HL-60 (cell line): ENCODE measurements around the gene HYPK.
"Not testable (repeated sequence)": the region's sequence is repeated elsewhere in the genome, so short reads cannot be mapped to it uniquely, and the experiment has no call there.

Experiments used
- DNase-seq, 2 experiments: peaks; one replicate each; pipeline ENCODE4 v3.0.0-alpha.2; 2010 to 2020; ENCODE audit warnings: low read depth in 1 of 2, low spot score in 1 of 2
- H3K27ac ChIP-seq: fragments of 250-450 bp; sonication (Bioruptor Pico); replicated peaks from 2 replicates; pipeline ENCODE4 v1.5.1; 2020; ENCODE audit warnings: mild to moderate bottlenecking, moderate library complexity
- H3K27me3 ChIP-seq: fragments of 250-450 bp; sonication (Bioruptor Pico); 2 replicates; pipeline ENCODE4 v1.5.1; 2021; ENCODE audit warnings: mild to moderate bottlenecking, moderate library complexity; ENCODE audit not compliant: insufficient read depth, poor library complexity, severe bottlenecking
- H3K4me3 ChIP-seq: replicated peaks from 2 replicates; pipeline ENCODE4 v1.5.1; 2011; ENCODE audit warnings: mild to moderate bottlenecking, control low read depth, low read length; ENCODE audit not compliant: insufficient read depth
- CTCF ChIP-seq: IDR thresholded peaks from one replicate; pipeline ENCODE4 v1.5.1; 2011; ENCODE audit warnings: low read length, control low read depth, inconsistent platforms; ENCODE audit not compliant: insufficient read depth
- GABPA ChIP-seq: IDR thresholded peaks from 2 replicates; pipeline ENCODE4 v1.6.1; 2012; ENCODE audit warnings: low read depth
- POLR2AphosphoS5 ChIP-seq: IDR thresholded peaks from 2 replicates; pipeline ENCODE4 v1.6.1; 2012; ENCODE audit warnings: low read depth
- REST ChIP-seq: IDR thresholded peaks from 2 replicates; pipeline ENCODE4 v1.6.1; 2012; ENCODE audit warnings: low read depth; ENCODE audit not compliant: insufficient replicate concordance
- SPI1 ChIP-seq: IDR thresholded peaks from 2 replicates; pipeline ENCODE4 v1.6.1; 2012; ENCODE audit warnings: low read depth, mild to moderate bottlenecking, borderline replicate concordance

Gene HYPK

GRCh38 chr15:43799945-43800285 lies 484 bp upstream of the HYPK start, which contains the start of gene SERINC4:
SERINC4 (minus strand) TSS chr15:43800220; CDS start chr15:43799986, 234 bp downstream.
- TF ChIP-seq POLR2AphosphoS5 (no peak), REST (no peak), GABPA (no peak), SPI1 (no peak)
- H3K27ac ChIP-seq: peak within 1 kb of the TSS; percentile 80
- H3K27me3 ChIP-seq: no peaks in the 10 kb centered on the region
- peak within 1 kb of the TSS; percentile 98 for H3K4me3 ChIP-seq
- DNase-seq: no peak

- H3K27me3 ChIP-seq, DNase-seq, H3K27ac ChIP-seq, H3K4me3 ChIP-seq: not testable (repeated sequence)
These were observed 2.3 kb downstream of the HYPK start for GRCh38 chr15:43802676-43803075.

GRCh38 chr15:43808435-43808950 lies 8.1 kb downstream of the HYPK start:
- Histone ChIP-seq H3K27me3 (no peaks in the 10 kb centered on the region), H3K4me3 (no peak overlapping the region), H3K27ac (no peak overlapping the region)
- no peak for TF ChIP-seq SPI1
- no peak for TF ChIP-seq CTCF
- TF ChIP-seq REST: no peak
- TF ChIP-seq POLR2AphosphoS5: no peak
- TF ChIP-seq GABPA: no peak
- DNase-seq: no peak

GRCh38 chr15:43808960-43809678 lies 8.7 kb downstream of the HYPK start:
- Histone ChIP-seq H3K27me3 (no peaks in the 10 kb centered on the region), H3K27ac (peak overlapping the region; percentile 29), H3K4me3 (no peak overlapping the region)
- no peak for TF ChIP-seq GABPA
- no peak for TF ChIP-seq POLR2AphosphoS5
- TF ChIP-seq SPI1: peak; percentile 93
- no peak for DNase-seq

- H3K27ac ChIP-seq, H3K27me3 ChIP-seq, H3K4me3 ChIP-seq, DNase-seq: not testable (repeated sequence)
These were observed 14.7 kb downstream of the HYPK start for GRCh38 chr15:43815064-43815463.

- TF ChIP-seq POLR2AphosphoS5 (no peak), SPI1 (no peak), REST (no peak), CTCF (no peak), GABPA (no peak)
- H3K27me3 ChIP-seq: no peaks in the 10 kb centered on the region
- DNase-seq: no peak
- no peak overlapping the region for H3K4me3 ChIP-seq
- H3K27ac ChIP-seq: no peak overlapping the region
These were observed 21.1 kb downstream of the HYPK start for GRCh38 chr15:43821505-43821904.
